ENCODE data around the gene TFDP2.

The TFDP2 gene

GRCh38 chr3:142088522-142088921 lies 60.8 kb downstream of the TFDP2 start:
- TF ChIP-seq RARB (CRISPR knock-in tag; IDR thresholded peaks at IDR 0.05), result no peak
- no peak for TF ChIP-seq ISL1 (CRISPR knock-in tag; IDR thresholded peaks at IDR 0.05)
- TF ChIP-seq SNAI2 (CRISPR knock-in tag; IDR thresholded peaks at IDR 0.05), result no peak
- no peak for TF ChIP-seq OSR1 (CRISPR knock-in tag; IDR thresholded peaks at IDR 0.05)
- TF ChIP-seq ZNF565 (CRISPR knock-in tag; conservative IDR thresholded peaks at IDR 0.05; ENCODE audit: low read depth), result no peak
- TF ChIP-seq, protein P1, sequence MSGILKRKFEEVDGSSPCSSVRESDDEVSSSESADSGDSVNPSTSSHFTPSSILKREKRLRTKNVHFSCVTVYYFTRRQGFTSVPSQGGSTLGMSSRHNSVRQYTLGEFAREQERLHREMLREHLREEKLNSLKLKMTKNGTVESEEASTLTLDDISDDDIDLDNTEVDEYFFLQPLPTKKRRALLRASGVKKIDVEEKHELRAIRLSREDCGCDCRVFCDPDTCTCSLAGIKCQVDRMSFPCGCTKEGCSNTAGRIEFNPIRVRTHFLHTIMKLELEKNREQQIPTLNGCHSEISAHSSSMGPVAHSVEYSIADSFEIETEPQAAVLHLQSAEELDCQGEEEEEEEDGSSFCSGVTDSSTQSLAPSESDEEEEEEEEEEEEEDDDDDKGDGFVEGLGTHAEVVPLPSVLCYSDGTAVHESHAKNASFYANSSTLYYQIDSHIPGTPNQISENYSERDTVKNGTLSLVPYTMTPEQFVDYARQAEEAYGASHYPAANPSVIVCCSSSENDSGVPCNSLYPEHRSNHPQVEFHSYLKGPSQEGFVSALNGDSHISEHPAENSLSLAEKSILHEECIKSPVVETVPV (CRISPR knock-in tag; IDR thresholded peaks at IDR 0.05), result no peak
- no peak for TF ChIP-seq ESRRG (CRISPR knock-in tag; IDR thresholded peaks at IDR 0.05)
- TF ChIP-seq CREB5 (CRISPR knock-in tag; IDR thresholded peaks at IDR 0.05; ENCODE audit: low read depth), result no peak
- TF ChIP-seq ZNF70 (CRISPR knock-in tag; IDR thresholded peaks at IDR 0.05), result no peak
- no peak for TF ChIP-seq ZFP30 (CRISPR knock-in tag; IDR thresholded peaks at IDR 0.05)
- TF ChIP-seq ARNTL (CRISPR knock-in tag; IDR thresholded peaks at IDR 0.05; ENCODE audit: borderline replicate concordance, low read depth), result no peak
- no peak for TF ChIP-seq BACH2 (CRISPR knock-in tag; IDR thresholded peaks at IDR 0.05; ENCODE audit: borderline replicate concordance)
- no peak for TF ChIP-seq ZFP3 (CRISPR knock-in tag; IDR thresholded peaks at IDR 0.05)
- no peak for TF ChIP-seq TOX (CRISPR knock-in tag; IDR thresholded peaks at IDR 0.05; ENCODE audit: borderline replicate concordance)
- TF ChIP-seq, protein P2, sequence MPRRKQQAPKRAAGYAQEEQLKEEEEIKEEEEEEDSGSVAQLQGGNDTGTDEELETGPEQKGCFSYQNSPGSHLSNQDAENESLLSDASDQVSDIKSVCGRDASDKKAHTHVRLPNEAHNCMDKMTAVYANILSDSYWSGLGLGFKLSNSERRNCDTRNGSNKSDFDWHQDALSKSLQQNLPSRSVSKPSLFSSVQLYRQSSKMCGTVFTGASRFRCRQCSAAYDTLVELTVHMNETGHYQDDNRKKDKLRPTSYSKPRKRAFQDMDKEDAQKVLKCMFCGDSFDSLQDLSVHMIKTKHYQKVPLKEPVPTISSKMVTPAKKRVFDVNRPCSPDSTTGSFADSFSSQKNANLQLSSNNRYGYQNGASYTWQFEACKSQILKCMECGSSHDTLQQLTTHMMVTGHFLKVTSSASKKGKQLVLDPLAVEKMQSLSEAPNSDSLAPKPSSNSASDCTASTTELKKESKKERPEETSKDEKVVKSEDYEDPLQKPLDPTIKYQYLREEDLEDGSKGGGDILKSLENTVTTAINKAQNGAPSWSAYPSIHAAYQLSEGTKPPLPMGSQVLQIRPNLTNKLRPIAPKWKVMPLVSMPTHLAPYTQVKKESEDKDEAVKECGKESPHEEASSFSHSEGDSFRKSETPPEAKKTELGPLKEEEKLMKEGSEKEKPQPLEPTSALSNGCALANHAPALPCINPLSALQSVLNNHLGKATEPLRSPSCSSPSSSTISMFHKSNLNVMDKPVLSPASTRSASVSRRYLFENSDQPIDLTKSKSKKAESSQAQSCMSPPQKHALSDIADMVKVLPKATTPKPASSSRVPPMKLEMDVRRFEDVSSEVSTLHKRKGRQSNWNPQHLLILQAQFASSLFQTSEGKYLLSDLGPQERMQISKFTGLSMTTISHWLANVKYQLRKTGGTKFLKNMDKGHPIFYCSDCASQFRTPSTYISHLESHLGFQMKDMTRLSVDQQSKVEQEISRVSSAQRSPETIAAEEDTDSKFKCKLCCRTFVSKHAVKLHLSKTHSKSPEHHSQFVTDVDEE (CRISPR knock-in tag; IDR thresholded peaks at IDR 0.05), result no peak
- no peak for TF ChIP-seq TCF4 (CRISPR knock-in tag; IDR thresholded peaks at IDR 0.05; ENCODE audit: borderline replicate concordance)
- no peak for TF ChIP-seq GLIS3 (CRISPR knock-in tag; IDR thresholded peaks at IDR 0.05)
- no peak for ATAC-seq

GRCh38 chr3:142087676-142088075 lies 61.7 kb downstream of the TFDP2 start:
- ATAC-seq, result no peak
- no peak for TF ChIP-seq ZNF8 (CRISPR knock-in tag; IDR thresholded peaks at IDR 0.05)
- TF ChIP-seq, protein P2 (CRISPR knock-in tag; IDR thresholded peaks at IDR 0.05), result no peak

- no peak for ATAC-seq
- TF ChIP-seq ISL1 (CRISPR knock-in tag; IDR thresholded peaks at IDR 0.05) (no peak), BACH2 (CRISPR knock-in tag; IDR thresholded peaks at IDR 0.05; ENCODE audit: borderline replicate concordance) (no peak), ZNF70 (CRISPR knock-in tag; IDR thresholded peaks at IDR 0.05) (no peak), ZFP30 (CRISPR knock-in tag; IDR thresholded peaks at IDR 0.05) (no peak), TCF4 (CRISPR knock-in tag; IDR thresholded peaks at IDR 0.05; ENCODE audit: borderline replicate concordance) (no peak), RARB (CRISPR knock-in tag; IDR thresholded peaks at IDR 0.05) (no peak), ZFP3 (CRISPR knock-in tag; IDR thresholded peaks at IDR 0.05) (no peak), SNAI2 (CRISPR knock-in tag; IDR thresholded peaks at IDR 0.05) (no peak), ARNTL (CRISPR knock-in tag; IDR thresholded peaks at IDR 0.05; ENCODE audit: borderline replicate concordance, low read depth) (no peak), ESRRG (CRISPR knock-in tag; IDR thresholded peaks at IDR 0.05) (no peak), GLIS3 (CRISPR knock-in tag; IDR thresholded peaks at IDR 0.05) (no peak), PPARA (CRISPR knock-in tag; IDR thresholded peaks at IDR 0.05; ENCODE audit: borderline replicate concordance) (no peak), CREB5 (CRISPR knock-in tag; IDR thresholded peaks at IDR 0.05; ENCODE audit: low read depth) (no peak), ZNF8 (CRISPR knock-in tag; IDR thresholded peaks at IDR 0.05) (no peak), ZNF565 (CRISPR knock-in tag; conservative IDR thresholded peaks at IDR 0.05; ENCODE audit: low read depth) (no peak), ZC3H10 (CRISPR knock-in tag; IDR thresholded peaks at IDR 0.05) (no peak)
- TF ChIP-seq, protein P2 (CRISPR knock-in tag; IDR thresholded peaks at IDR 0.05), result no peak
- TF ChIP-seq, protein P1 (CRISPR knock-in tag; IDR thresholded peaks at IDR 0.05), result no peak
Measured at GRCh38 chr3:142086581-142087090, 62.7 kb downstream of the TFDP2 start.
